Stimulated activated CD4-positive, alpha-beta T cell treated with anti-CD3 and anti-CD28 coated beads, TNF-alpha, amount 100 ng/mL, for 24 hours (primary cell): ENCODE data around the gene TLK1.

Experiments
- DNase-seq, 3 experiments: peaks; one replicate each; pipeline ENCODE4 v3.0.0-alpha.2; 2020; ENCODE audit warnings: low read depth in 3 of 3

TLK1 gene

GRCh38 chr2:170999654-171000053 is 161.0 kb downstream of the TLK1 start:
- DNase-seq = no peak

GRCh38 chr2:170997893-170998597 is 162.6 kb downstream of the TLK1 start:
- DNase-seq = no peak

- no peak for DNase-seq
Measured at GRCh38 chr2:170996316-170996715, 164.4 kb downstream of the TLK1 start.

- no peak for DNase-seq
Measured at GRCh38 chr2:170991398-170992182, 169.1 kb downstream of the TLK1 start.

GRCh38 chr2:170986566-170987258 is 174.0 kb downstream of the TLK1 start:
- DNase-seq = no peak

GRCh38 chr2:170985407-170985806 is 175.3 kb downstream of the TLK1 start:
- no peak for DNase-seq

GRCh38 chr2:170984079-170984478 is 176.6 kb downstream of the TLK1 start:
- DNase-seq = no peak

GRCh38 chr2:170975943-170976270 is 184.8 kb downstream of the TLK1 start:
- DNase-seq = no peak

- DNase-seq = no peak
Measured at GRCh38 chr2:170975127-170975942, 185.4 kb downstream of the TLK1 start.

- no peak for DNase-seq
Measured at GRCh38 chr2:170974304-170974993, 186.2 kb downstream of the TLK1 start.

- DNase-seq = peak; percentile 76 to 88 (median 84)
Measured at GRCh38 chr2:170973492-170974303, 187.0 kb downstream of the TLK1 start.

GRCh38 chr2:170973225-170973491 is 187.5 kb downstream of the TLK1 start:
- DNase-seq = no peak

GRCh38 chr2:170972296-170973224 is 188.1 kb downstream of the TLK1 start:
- no peak for DNase-seq

GRCh38 chr2:170971071-170971470 is 189.6 kb downstream of the TLK1 start:
- no peak for DNase-seq

GRCh38 chr2:170969872-170970496 is 190.7 kb downstream of the TLK1 start:
- no peak for DNase-seq

GRCh38 chr2:170969030-170969429 is 191.7 kb downstream of the TLK1 start:
- DNase-seq = no peak

GRCh38 chr2:170968205-170969003 is 192.3 kb downstream of the TLK1 start:
- DNase-seq = no peak

- DNase-seq = no peak
Measured at GRCh38 chr2:170967553-170967952, 193.1 kb downstream of the TLK1 start.
